MM.1S (cell line): ENCODE results near the gene KLRC4.

ENCODE experiments used
- DNase-seq: peaks from one replicate; pipeline ENCODE4 v3.0.0-alpha.2; 2015
- H2AFZ ChIP-seq: fragments of 300-600 bp; sonication (generic); 2 replicates; pipeline ENCODE4 v1.6.0; 2016; ENCODE audit warnings: antibody characterized with exemption, low read length
- H3F3A ChIP-seq: fragments of 300-600 bp; sonication (generic); 2 replicates; pipeline ENCODE4 v1.6.1; 2016; ENCODE audit warnings: mild to moderate bottlenecking, antibody characterized with exemption, low read length, moderate library complexity, mixed read lengths; ENCODE audit not compliant: insufficient read depth
- H3K27ac ChIP-seq: fragments of 300-600 bp; sonication (generic); 2 replicates; pipeline ENCODE4 v1.5.1; 2016; ENCODE audit warnings: mild to moderate bottlenecking, low read length
- H3K27me3 ChIP-seq: fragments of 300-600 bp; sonication (generic); replicated peaks from 2 replicates; pipeline ENCODE4 v1.6.0; 2016; ENCODE audit warnings: low read length; ENCODE audit not compliant: insufficient read depth
- H3K36me3 ChIP-seq: fragments of 300-600 bp; sonication (generic); replicated peaks from 2 replicates; pipeline ENCODE4 v1.6.1; 2016; ENCODE audit warnings: mild to moderate bottlenecking, low read length, mixed read lengths; ENCODE audit not compliant: insufficient read depth
- H3K4me1 ChIP-seq: fragments of 300-600 bp; sonication (generic); 2 replicates; pipeline ENCODE4 v1.6.1; 2016; ENCODE audit warnings: low read length, mixed read lengths
- H3K4me2 ChIP-seq: fragments of 300-600 bp; sonication (generic); 2 replicates; pipeline ENCODE4 v1.6.0; 2016; ENCODE audit warnings: low read depth, low read length
- H3K4me3 ChIP-seq: fragments of 300-600 bp; sonication (generic); 2 replicates; pipeline ENCODE4 v1.5.1; 2016; ENCODE audit warnings: low read length, mixed read lengths
- H3K79me2 ChIP-seq: fragments of 300-600 bp; sonication (generic); 2 replicates; pipeline ENCODE4 v1.6.1; 2016; ENCODE audit warnings: mixed run types, low read length, mixed read lengths
- H3K9ac ChIP-seq: fragments of 300-600 bp; sonication (generic); 2 replicates; pipeline ENCODE4 v1.6.1; 2016; ENCODE audit warnings: low read length, mixed read lengths
- H3K9me2 ChIP-seq: fragments of 300-600 bp; sonication (generic); replicated peaks from 2 replicates; pipeline ENCODE4 v1.6.1; 2016; ENCODE audit warnings: mild to moderate bottlenecking, low read length, mixed read lengths; ENCODE audit not compliant: insufficient read depth
- H3K9me3 ChIP-seq: fragments of 300-600 bp; sonication (generic); replicated peaks from 2 replicates; pipeline ENCODE4 v1.6.1; 2016; ENCODE audit warnings: mild to moderate bottlenecking, low read length, mixed read lengths; ENCODE audit not compliant: insufficient read depth
- H4K20me1 ChIP-seq: fragments of 300-600 bp; sonication (generic); 2 replicates; pipeline ENCODE4 v1.6.1; 2016; ENCODE audit warnings: mild to moderate bottlenecking, low read length, moderate library complexity, mixed read lengths; ENCODE audit not compliant: insufficient read depth
- EZH2 ChIP-seq: fragments of 300-600 bp; sonication (generic); optimal IDR thresholded peaks from 2 replicates; pipeline ENCODE3; 2017; ENCODE audit warnings: low read depth, mild to moderate bottlenecking, antibody characterized with exemption, low read length, mixed read lengths
- EZH2phosphoT487 ChIP-seq: fragments of 300-600 bp; sonication (generic); IDR thresholded peaks from 2 replicates; pipeline ENCODE4 v1.6.1; 2018; ENCODE audit warnings: antibody characterized with exemption, low read length
- TF ChIP-seq, protein P1 (sequence below): fragments of 300-600 bp; sonication (generic); IDR thresholded peaks from 2 replicates; pipeline ENCODE4 v1.5.1; 2016; ENCODE audit warnings: antibody characterized with exemption, low read length, mixed read lengths

Gene KLRC4

DNA sequence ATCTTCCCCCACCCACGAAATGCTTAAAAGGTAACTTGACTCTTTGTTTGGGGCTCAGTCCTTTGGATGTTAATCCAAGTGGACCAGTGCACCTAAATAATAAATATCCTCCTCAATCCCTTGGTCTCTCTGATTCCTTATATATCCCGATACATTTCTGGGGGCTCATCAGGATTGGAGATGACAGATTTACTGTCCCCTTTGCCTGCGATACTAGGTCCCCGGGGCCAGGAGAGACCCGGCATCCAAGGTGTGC lies 46.0 kb downstream of the KLRC4 start:
- Histone ChIP-seq H3K9me2 (no peaks in the 10 kb centered on the region), H3K4me3 (no peak overlapping the region), H2AFZ (no peak overlapping the region), H3K9me3 (no peaks in the 10 kb centered on the region), H3K36me3 (no peaks in the 10 kb centered on the region), H3K27ac (no peak overlapping the region), H3K9ac (no peak overlapping the region), H3K4me2 (no peak overlapping the region), H4K20me1 (peaks cover 4% of the 10 kb centered on the region), H3K79me2 (no peaks in the 10 kb centered on the region), H3F3A (no peaks in the 10 kb centered on the region), H3K27me3 (peaks cover 95% of the 10 kb centered on the region), H3K4me1 (0 out of 2 replicates have a peak, but pooled peaks cover 4% of the 10 kb centered on the region)
- DNase-seq, result no peak
- TF ChIP-seq EZH2 (no peak), EZH2phosphoT487 (no peak)
- TF ChIP-seq, protein P1, sequence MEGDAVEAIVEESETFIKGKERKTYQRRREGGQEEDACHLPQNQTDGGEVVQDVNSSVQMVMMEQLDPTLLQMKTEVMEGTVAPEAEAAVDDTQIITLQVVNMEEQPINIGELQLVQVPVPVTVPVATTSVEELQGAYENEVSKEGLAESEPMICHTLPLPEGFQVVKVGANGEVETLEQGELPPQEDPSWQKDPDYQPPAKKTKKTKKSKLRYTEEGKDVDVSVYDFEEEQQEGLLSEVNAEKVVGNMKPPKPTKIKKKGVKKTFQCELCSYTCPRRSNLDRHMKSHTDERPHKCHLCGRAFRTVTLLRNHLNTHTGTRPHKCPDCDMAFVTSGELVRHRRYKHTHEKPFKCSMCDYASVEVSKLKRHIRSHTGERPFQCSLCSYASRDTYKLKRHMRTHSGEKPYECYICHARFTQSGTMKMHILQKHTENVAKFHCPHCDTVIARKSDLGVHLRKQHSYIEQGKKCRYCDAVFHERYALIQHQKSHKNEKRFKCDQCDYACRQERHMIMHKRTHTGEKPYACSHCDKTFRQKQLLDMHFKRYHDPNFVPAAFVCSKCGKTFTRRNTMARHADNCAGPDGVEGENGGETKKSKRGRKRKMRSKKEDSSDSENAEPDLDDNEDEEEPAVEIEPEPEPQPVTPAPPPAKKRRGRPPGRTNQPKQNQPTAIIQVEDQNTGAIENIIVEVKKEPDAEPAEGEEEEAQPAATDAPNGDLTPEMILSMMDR, result no peak

DNA sequence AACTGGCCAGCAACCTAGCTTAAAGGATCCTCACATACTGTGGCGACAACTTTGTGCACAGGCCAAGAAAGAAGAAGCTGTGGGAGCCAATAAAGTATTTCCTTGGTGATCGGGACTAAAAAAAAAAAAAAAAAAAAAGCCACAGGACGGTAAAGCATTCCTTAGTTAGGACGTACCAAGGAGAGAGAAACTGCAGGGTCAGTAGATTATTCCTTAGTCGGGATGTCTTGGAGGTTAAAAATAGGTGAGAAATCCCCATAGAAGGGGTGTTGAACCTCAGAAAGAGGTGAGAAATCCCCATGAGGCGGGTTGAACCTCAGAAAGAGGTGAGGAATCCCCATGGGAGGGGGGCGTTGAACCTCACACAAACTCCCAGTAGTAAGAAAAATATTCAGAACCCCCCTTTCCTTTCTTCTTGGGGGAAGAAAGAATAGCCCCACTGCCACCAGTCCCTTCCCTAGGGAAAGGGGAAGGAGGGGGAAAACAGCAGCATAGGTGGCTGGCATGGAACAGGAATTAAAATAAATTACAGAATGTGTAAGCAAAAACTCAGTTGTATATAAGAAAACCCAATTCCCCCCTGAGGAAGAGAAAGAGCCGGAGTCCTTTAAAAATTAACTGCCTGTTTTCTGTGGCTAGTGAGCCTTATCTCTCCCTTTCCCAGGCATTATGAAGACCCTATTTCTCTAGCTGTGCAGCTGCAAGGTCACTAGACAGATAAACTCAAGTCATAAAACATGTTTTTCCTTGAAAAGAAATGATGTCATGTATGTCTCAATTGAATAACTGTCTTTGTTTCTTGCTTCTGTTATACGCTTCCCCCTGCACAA lies 46.5 kb downstream of the KLRC4 start:
- Histone ChIP-seq H3K79me2 (no peaks in the 10 kb centered on the region), H3K4me3 (no peak overlapping the region), H3K9me2 (no peaks in the 10 kb centered on the region), H3K27ac (no peak overlapping the region), H3K36me3 (no peaks in the 10 kb centered on the region), H4K20me1 (peaks cover 4% of the 10 kb centered on the region), H3K9me3 (no peaks in the 10 kb centered on the region), H3K9ac (no peak overlapping the region), H3F3A (no peaks in the 10 kb centered on the region), H3K4me2 (no peak overlapping the region), H2AFZ (no peak overlapping the region), H3K27me3 (peaks cover 94% of the 10 kb centered on the region), H3K4me1 (0 out of 2 replicates have a peak, but pooled peaks cover 4% of the 10 kb centered on the region)
- TF ChIP-seq EZH2phosphoT487 (no peak), EZH2 (no peak)
- TF ChIP-seq, protein P1, result no peak
- DNase-seq, result no peak

DNA sequence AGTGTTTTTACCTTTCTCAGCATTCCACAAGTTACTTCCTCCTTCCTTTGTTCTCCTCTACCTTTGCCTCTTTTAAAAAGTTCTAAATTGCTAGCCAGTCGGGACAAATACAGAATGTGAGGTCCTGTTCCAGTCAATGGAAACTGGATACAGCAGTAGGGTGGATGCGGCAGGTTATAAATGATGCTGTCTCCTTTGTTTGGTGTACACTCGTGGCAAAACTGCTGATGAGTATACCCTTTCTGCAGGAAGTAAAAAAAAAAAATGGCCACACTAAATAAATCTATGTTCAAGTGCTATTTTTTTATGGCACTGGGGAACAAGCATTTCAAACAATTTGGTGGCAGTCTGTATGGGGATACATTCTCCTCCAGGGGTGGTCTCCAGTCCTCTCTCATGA lies 47.2 kb downstream of the KLRC4 start:
- H3K9me3 ChIP-seq, result no peaks in the 10 kb centered on the region
- no peaks in the 10 kb centered on the region for H3F3A ChIP-seq
- H3K27ac ChIP-seq, result no peak overlapping the region
- TF ChIP-seq, protein P1, result no peak
- no peak for TF ChIP-seq EZH2phosphoT487
- no peak for TF ChIP-seq EZH2
- H3K4me3 ChIP-seq, result no peak overlapping the region
- H3K9ac ChIP-seq, result no peak overlapping the region
- H2AFZ ChIP-seq, result no peak overlapping the region
- H3K9me2 ChIP-seq, result no peaks in the 10 kb centered on the region
- no peak for DNase-seq
- H3K79me2 ChIP-seq, result no peaks in the 10 kb centered on the region
- H4K20me1 ChIP-seq, result peaks cover 4% of the 10 kb centered on the region
- H3K27me3 ChIP-seq, result peaks cover 89% of the 10 kb centered on the region
- H3K4me1 ChIP-seq, result 0 out of 2 replicates have a peak, but pooled peaks cover 4% of the 10 kb centered on the region
- no peaks in the 10 kb centered on the region for H3K36me3 ChIP-seq
- no peak overlapping the region for H3K4me2 ChIP-seq
